Vagina (tissue), 2 donors: ENCODE data around the gene TFDP3. TPM values are rescaled to one million over a fixed set of nuclear protein-coding genes. Genes with fewer than 3 reads are reported as not detected.

Experiments
- DNase-seq, 2 donors: peaks; one replicate each; pipeline ENCODE4 v3.0.0-alpha.2; 2017; ENCODE audit errors: extremely low spot score in 2 of 2
- H3K27ac ChIP-seq: fragments of 200-600 bp; sonication (generic); one replicate; pipeline ENCODE4 v1.5.1; 2019
- H3K27me3 ChIP-seq: fragments of 200-600 bp; sonication (generic); one replicate; pipeline ENCODE4 v1.5.1; 2019
- H3K36me3 ChIP-seq, 2 donors: fragments of 200-600 bp; sonication (generic); one replicate each; pipeline ENCODE4 v1.5.1; 2017 to 2019
- H3K4me1 ChIP-seq: fragments of 200-600 bp; sonication (generic); one replicate; pipeline ENCODE4 v1.5.1; 2019
- H3K4me3 ChIP-seq, 2 donors: fragments of 200-600 bp; sonication (generic); 1 replicate in 1 of 2; 2 replicates in 1 of 2; pipeline ENCODE4 v1.5.1; 2016 to 2019
- H3K9me3 ChIP-seq: fragments of 200-600 bp; sonication (generic); one replicate; pipeline ENCODE4 v1.5.1; 2019
- POLR2A ChIP-seq, 2 donors: fragments of 450-650 bp; IDR thresholded peaks; one replicate each; pipeline ENCODE4 v1.6.1; 2017; ENCODE audit warnings: antibody characterized with exemption in 2 of 2, mild to moderate bottlenecking in 2 of 2, moderate library complexity in 2 of 2
- POLR2AphosphoS5 ChIP-seq, 2 donors: sonication (generic); formaldehyde crosslinking; IDR thresholded peaks; one replicate each; pipeline ENCODE4 v1.9.0; 2017; ENCODE audit warnings: antibody characterized with exemption in 2 of 2, mild to moderate bottlenecking in 2 of 2, low read depth in 1 of 2; ENCODE audit not compliant: insufficient read depth in 1 of 2
- intact Hi-C: fragments of 100-400 bp; cut with DNase I; formaldehyde crosslinking; loops from one replicate; pipeline ENCODE4 v1.15.1; 2023
- small RNA-seq: library from RNA; depleted of rRNA; stranded (forward); fragments of <200 nt; gene quantifications from one replicate; pipeline ENCODE3, GENCODE V24; 2016
- total RNA-seq: library from RNA; depleted of rRNA; stranded (reverse); fragments of >200 nt; gene quantifications from one replicate; pipeline ENCODE4 v1.2.3, GENCODE V29; 2016
- TF ChIP-seq, protein P1 (sequence below), 3 experiments: fragments of 450-650 bp in 2 of 3; fragments of 200-600 bp in 1 of 3; sonication (generic) in 1 of 3; IDR thresholded peaks; one replicate each; pipeline ENCODE4 v1.5.1; 2017 to 2019; ENCODE audit warnings: antibody characterized with exemption in 3 of 3, mild to moderate bottlenecking in 2 of 3, moderate library complexity in 2 of 3

TFDP3 gene
- total RNA-seq, 1 donor from 2014 or later: not detected

DNA sequence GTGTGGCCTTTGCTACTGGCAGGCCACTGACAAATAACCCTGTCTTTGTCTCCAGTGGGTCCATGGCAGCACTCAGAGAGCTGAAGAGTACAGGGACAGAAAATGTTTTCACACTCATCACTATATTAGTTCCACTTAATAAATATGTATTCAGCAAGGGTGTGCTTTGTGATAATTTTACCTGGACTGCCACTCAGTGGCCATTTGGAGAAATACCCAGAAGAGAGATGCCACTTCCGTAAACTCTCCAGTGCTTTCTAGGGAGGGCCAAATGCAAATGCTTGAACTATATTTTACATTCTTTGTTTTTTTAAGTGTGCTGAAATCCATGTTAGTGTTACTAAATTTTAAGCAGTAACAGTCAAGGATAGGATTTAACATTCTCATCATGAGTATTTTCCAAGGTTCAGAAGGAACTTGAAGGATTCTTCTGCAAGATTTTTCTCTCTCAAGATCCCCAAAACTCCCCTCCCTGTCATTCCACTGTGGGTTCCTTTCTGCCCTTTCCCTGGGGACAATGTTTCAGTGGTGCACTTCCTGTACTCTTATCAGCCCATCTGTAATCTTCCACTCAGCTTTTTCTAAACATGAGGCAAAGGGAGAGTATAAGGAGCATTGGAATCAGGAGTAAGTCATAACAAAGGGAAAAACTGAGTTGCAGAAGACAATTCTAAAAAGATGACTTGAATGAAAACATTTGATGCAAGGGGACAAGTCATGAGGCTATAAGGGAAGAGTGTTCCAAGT is 46.0 kb downstream of the TFDP3 start:
- Histone ChIP-seq H3K4me3 (no peak overlapping the region), H3K36me3 (no peaks in the 10 kb centered on the region), H3K4me1 (no peaks in the 10 kb centered on the region), H3K27ac (no peak overlapping the region), H3K9me3 (no peaks in the 10 kb centered on the region), H3K27me3 (no peaks in the 10 kb centered on the region)
- TF ChIP-seq POLR2AphosphoS5 (IDR thresholded peaks at IDR 0.05; ENCODE audit: insufficient read depth in 1 of 2, low read depth in 1 of 2) (no peak), POLR2A (IDR thresholded peaks at IDR 0.05) (no peak)
- TF ChIP-seq, protein P1, sequence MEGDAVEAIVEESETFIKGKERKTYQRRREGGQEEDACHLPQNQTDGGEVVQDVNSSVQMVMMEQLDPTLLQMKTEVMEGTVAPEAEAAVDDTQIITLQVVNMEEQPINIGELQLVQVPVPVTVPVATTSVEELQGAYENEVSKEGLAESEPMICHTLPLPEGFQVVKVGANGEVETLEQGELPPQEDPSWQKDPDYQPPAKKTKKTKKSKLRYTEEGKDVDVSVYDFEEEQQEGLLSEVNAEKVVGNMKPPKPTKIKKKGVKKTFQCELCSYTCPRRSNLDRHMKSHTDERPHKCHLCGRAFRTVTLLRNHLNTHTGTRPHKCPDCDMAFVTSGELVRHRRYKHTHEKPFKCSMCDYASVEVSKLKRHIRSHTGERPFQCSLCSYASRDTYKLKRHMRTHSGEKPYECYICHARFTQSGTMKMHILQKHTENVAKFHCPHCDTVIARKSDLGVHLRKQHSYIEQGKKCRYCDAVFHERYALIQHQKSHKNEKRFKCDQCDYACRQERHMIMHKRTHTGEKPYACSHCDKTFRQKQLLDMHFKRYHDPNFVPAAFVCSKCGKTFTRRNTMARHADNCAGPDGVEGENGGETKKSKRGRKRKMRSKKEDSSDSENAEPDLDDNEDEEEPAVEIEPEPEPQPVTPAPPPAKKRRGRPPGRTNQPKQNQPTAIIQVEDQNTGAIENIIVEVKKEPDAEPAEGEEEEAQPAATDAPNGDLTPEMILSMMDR (IDR thresholded peaks at IDR 0.05): no peak
- DNase-seq: no peak
- intact Hi-C loops: no loop called here

Small RNAs within 50 kb of the gene (small RNA-seq; reads per million reads assigned to genes)
- not detected for gene RNU1-115P

Other genes starting within 250 kb of the TFDP3 start
- gene USP26, start 121.2 kb downstream of the TFDP3 start, total RNA-seq: not detected
- 7.6 TPM for gene GPC4, start 197.1 kb upstream of the TFDP3 start, total RNA-seq